GM21723 (cell line): Measurements from ENCODE around the gene CSNK2A2.
A peak's percentile ranks its signal among the peaks of the same experiment; 100 is the strongest.

Experiments
- ATAC-seq: cut with Tn5 transposase; IDR thresholded peaks from one replicate; pipeline ENCODE4 v1.9.1; 2021; ENCODE audit warnings: mild to moderate bottlenecking, moderate library complexity; ENCODE audit not compliant: unreplicated experiment

CSNK2A2 gene

DNA sequence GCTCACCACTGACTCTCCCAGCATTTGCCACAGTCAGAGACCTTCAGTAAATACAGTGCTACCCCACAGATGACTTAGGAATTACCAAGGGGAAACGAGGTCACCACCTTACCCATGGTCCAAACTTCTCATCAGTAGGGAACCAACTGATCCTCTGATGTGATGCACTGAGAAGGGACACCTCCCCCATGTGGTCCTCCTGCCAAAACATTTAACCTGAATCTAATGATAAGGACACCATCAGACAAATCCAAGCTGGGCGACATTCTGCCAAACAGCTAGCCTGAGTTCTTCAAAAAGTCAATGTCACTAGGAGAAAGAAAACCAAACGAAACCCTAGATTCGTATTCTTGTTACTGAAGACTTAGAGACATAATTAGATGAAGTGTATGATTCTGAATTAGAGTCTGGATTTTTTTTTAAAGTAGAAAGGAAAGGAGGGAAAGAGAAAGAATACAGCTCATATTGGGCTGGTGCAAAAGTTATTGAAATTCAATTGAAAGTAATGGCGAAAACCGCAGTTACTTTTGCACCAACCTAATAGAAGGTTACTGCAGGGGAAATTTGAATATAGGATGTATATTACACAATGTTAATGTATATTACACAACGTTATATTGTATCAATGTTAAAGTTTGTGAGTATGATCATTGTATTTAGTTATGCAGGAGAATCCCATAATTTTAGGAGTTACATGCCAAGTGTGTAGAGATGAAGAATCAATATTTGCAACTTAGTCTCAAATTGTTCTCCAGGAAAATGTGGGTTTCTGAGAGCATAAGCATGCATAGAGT is 2.3 kb upstream of the CSNK2A2 start:
- ATAC-seq = no peak

DNA sequence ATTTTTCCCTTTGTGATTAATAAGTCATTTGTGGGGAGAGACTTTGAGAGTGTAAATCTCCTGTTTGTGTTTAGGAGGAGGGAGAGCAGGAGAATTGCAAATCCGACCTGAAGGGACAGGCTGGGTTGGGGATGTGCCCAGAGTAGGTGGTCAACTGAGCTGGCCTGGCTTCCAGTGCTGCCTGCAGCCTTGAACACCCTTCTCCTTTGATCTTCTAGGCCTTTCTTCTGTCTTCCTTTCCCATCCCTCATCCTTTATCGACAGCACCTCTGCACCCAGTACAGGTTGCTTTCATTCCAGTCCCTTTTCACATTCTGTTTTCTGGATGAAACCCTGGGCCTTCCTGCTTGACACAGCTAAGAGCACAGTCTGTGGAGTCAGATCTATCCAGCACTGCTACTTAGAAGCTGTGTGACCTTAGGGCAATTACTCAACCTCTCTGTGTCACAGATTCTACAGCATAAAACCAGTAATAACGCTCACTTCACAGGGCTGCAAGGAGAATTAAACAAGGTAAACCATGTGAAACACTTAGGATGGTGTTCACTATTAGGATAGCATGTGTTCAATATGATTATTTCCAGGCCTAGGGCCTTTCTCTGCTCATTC is 1.0 kb upstream of the CSNK2A2 start:
- no peak for ATAC-seq

DNA sequence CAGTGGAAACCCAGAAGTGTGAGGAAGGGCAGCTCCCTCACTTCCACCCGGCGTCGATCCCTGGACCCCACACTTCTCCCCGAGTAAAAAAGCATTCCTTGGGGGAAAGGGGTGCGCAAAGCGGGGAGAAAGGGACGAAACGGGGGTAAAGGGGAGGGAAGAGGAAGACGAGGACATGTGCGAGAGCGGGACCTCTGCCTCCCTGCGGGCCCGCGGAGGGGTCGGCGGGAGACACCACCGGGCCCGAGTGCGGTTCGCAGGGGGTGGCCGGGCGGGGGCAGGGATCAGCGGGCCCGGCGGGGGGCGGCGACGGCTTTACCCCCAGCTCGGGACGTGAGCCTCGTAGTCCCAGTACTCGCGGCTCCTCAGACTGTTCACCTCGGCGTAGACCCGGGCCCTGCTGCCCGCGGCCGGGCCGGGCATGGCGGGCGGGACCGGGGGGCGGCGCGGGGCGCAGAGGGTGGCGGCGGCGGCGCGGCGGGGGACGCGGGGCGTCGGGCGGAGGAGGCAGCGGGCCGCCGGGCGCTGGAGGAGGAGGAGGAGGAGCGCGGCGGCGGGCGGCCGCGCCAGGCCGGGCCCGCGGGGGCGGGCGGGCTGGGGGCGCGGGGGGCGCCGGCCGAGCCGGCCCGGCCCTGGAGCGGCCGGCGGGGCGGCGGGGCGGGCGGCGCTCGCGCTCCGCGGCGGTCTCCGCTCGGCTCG is 443 bp downstream of the CSNK2A2 start:
- ATAC-seq = peak; percentile 35

DNA sequence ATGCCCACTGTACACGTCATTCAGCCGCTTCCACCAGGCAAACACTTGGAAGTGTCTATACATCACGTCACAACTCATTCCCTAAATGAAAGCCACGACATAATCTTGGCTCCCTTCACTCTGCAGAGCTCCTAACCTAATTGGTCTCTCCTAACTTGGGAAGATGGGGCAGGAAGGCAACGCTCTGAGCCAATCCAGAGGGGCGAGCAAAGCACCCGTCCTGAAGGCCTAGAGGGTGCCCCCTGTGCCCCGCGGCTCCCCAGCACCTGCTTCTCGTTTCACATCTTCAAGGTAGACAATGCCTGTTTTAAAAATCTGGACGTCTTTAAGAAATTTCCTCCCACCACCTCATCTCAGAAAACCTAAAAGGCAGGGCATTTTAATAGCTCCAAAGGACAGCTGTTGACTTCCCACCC is 1.0 kb downstream of the CSNK2A2 start:
- peak; percentile 17 for ATAC-seq

GRCh38 chr16:58195771-58196170 is 2.1 kb downstream of the CSNK2A2 start:
- no peak for ATAC-seq

DNA sequence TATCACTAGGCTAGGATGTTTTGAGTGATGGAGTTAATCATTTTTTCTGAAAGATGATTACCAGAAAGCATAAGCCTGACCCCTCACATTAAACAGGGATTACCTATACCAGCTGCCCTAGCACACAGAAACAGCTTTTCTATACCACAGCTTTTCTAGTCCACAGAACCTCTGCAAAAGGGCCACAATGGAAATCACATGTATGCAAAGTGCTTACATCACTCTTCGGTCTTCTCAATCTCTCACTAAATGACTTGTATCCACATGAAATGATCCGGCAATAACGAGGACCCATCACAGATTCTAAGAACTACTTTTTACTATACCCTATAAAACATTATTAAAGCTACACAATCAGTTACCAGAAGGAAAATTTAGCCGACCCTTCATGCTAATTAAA is 2.6 kb downstream of the CSNK2A2 start:
- no peak for ATAC-seq

DNA sequence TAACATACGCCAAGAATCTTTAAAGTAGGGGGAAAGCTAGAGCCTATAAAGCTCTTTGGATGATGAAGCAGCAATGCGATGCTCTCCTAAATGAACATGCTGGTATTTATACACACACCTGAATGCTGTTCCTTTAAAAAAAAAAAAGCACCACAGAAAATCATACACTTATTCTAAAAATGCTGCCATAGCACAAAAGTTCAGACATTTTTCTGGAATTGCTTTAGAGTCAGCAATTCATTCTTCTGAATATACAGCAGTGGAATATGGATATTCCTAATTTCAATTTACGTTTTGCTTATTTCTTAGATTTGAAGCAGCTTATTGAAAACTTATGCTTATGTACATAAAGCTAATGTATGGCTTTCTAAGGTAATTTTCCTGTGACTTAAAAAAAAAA is 3.1 kb downstream of the CSNK2A2 start:
- ATAC-seq = no peak

- ATAC-seq = no peak
These were observed 10.1 kb downstream of the CSNK2A2 start for GRCh38 chr16:58187665-58188421.

DNA sequence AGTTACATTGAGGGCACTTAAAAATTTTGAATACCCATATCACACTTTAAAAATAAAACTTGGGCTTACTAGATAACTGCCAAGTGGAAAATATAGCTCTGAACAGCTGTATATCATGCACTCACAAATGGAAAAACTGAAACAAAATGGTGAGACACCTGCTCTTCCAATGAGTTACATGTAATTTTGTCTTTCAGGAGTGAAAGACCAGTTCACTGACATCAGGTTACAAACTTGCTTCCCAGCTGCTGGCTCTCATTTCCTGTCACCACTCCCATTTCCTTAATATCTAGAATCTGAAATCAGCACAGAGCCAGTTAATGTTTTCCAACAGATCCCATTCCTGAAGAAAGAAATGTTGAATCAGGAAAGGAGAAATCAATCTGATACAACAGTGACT is 10.8 kb downstream of the CSNK2A2 start:
- ATAC-seq = no peak

DNA sequence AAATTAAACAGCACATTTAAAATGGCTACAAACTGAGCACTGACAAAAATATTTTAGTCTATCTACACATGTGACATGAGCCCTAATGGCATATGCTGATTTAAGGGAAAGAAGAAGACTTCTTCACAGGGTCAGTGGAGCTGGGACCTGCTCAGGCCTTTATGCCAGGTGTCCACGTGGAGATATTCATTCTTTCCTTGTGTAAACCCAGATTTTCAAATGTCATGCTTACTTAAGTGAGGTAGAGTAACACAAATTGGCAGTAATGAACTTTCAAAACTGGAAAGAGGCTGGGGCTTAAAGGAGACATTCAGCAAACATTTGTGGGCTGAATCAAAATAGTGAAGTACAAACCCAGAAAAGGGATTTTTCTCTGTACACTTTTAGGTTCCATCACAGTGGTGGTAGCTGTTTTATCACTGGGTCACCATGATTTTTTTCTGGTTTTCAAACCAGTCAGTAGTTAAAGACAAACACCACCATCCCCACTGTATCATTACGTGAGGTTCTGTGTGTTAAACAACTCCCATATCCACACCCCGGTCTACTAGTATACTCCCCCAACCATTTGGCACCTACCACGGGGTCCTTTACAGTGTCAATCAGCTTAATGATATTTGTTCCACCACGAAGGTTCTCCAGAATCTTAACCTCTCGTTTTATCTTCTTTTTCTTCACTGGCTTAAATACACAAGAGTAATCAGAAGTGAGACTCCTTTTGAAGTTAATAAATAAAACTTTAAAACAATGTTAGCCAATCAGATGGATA is 11.5 kb downstream of the CSNK2A2 start:
- ATAC-seq = no peak

- no peak for ATAC-seq
These were observed 20.6 kb downstream of the CSNK2A2 start for GRCh38 chr16:58177353-58177710.

DNA sequence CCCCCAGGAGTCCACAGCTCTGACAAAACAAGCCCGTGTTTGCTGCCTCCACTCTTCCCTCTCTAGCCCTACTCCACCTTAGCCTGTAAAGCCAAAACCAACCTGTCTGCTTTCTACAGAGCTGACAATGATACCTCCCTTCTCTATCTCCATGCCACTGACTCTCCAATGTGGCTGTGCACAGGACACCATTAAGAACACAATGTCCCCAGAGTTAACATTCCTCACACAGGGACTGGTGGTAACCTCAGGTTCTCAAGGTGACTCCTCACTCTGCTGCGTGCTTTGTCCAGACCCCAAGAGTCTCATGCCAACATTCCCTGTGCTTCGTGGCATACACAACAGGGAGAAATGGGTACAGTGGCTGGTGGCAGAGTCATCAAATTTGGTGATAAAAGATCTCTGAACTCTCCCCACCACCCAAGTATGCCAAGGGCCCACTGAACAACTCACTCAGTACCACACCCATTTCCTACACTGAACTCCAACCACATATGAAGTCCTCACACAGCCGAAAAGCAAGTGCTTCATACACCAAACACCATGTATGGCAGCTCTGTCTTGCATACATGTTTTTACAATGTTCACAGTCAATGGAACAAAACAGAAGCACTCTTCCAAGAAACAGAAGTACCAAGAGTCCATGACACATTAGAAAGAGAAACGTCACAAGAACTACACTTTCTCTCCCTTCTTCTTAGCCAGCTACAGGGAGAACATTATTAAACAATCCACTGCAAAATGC is 21.1 kb downstream of the CSNK2A2 start:
- ATAC-seq = no peak

DNA sequence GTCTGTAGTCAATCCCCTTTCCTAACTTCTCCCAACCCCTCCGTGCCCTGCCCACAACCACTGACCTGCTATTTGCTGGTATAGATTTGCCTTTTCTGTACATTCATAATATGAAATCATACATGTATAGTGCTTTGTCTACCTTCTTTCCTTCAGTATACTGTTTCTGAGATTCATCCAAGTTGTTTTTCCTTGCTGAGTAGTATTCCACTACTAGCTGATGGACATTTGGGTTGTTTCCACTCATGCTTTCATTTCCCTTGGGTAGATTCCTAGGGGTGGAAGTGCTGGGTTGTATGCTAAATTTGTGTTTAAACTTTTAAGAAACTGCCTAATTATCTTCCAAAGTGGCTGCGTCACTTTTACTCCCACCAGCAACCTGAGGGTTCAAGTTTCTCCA is 27.7 kb downstream of the CSNK2A2 start:
- no peak for ATAC-seq

- ATAC-seq = no peak
These were observed 37.1 kb downstream of the CSNK2A2 start for GRCh38 chr16:58160855-58161254.

DNA sequence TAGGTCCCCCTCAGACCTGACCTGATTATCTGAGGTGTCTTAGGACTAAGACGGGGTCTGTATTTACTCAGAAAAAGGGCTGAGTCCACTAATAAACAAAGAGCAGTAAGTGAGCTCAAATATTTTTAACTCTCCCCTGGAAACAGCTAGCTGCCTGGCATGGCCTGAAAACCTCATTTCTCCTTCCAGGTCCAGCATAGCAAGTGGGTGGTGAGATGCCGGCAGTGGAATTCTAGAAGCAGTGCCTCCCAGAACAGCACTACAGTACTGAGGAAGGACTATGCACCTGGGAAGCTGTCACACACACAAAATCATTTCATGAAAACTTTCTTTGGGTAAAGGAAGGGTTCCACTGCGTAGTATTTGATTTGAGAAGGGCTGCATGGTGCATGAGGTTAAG is 39.2 kb downstream of the CSNK2A2 start:
- ATAC-seq = no peak

DNA sequence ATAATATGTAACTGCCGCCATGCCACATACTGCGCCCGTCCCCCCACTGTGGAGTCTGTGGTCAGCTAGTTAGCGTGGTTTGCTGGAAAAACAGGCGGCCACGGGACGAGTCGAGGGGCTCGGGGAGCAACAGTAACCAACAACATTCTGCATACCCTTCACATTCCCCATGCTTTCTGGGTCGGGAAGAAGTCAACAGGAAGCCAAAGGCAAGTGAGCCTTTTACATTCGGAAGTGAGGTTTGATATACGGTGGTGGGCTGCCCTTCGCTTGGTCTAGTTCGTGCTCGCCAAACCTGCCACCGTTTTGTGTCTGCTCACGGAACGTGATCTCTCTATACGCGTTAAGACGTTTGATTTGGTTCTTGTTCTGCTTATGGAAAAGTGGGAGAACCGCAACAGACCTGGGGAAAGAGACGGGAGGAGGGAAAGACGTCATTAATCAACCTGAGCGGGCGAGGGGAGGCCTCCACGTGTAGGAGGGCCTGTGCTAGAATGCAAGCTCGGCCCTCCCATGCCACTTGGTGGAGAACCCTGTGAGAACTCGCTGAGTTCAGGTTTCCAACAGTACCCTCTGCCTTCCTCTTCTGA is 39.9 kb downstream of the CSNK2A2 start:
- ATAC-seq = no peak

- no peak for ATAC-seq
These were observed 40.7 kb downstream of the CSNK2A2 start for GRCh38 chr16:58157239-58157638.

- no peak for ATAC-seq
These were observed 42.1 kb downstream of the CSNK2A2 start for GRCh38 chr16:58155839-58156238.

GRCh38 chr16:58154345-58154744 is 43.6 kb downstream of the CSNK2A2 start:
- no peak for ATAC-seq
